H1 (cell line): ENCODE data around the gene GRID2. TPM values are rescaled to one million over a fixed set of nuclear protein-coding genes. Genes with fewer than 3 reads are reported as not detected.

Source experiments
- CTCF ChIA-PET: fragments of 300-600 bp; sonication (Branson Sonifier 250); formaldehyde crosslinking; loops from one replicate; lab custom pipeline; 2021; ENCODE audit not compliant: partially characterized antibody; lab: Charles Lee
- POLR2A ChIA-PET: fragments of 300-600 bp; sonication (Branson Sonifier 250); formaldehyde crosslinking; loops from one replicate; lab custom pipeline; 2021; ENCODE audit warnings: inconsistent platforms; ENCODE audit not compliant: partially characterized antibody; lab: Charles Lee
- DNase-seq, 2 experiments: peaks; one replicate each; pipeline versions ENCODE4 v3.0.0 to v3.0.0-alpha.2; 2010 to 2022; ENCODE audit warnings: low spot score in 2 of 2, low read depth in 1 of 2, mixed read lengths in 1 of 2
- FAIRE-seq: peaks from 2 replicates; lab custom pipeline; 2011; peaks lifted over from hg19 to GRCh38; lab: Jason Lieb, UNC
- H2AFZ ChIP-seq: 2 replicates; pipeline ENCODE4 v1.8.1; 2012; ENCODE audit warnings: low read length, inconsistent platforms
- H2AK5ac ChIP-seq: 2 replicates; pipeline ENCODE4 v1.6.1; 2013; ENCODE audit warnings: low read depth, low read length
- H2BK120ac ChIP-seq: replicated peaks from 2 replicates; pipeline ENCODE3; 2013; ENCODE audit warnings: low read depth, low read length, inconsistent platforms
- H2BK12ac ChIP-seq: 2 replicates; pipeline ENCODE4 v1.6.1; 2013; ENCODE audit warnings: low read depth, low read length
- H2BK15ac ChIP-seq: 2 replicates; pipeline ENCODE4 v1.6.1; 2013; ENCODE audit warnings: low read length
- H2BK20ac ChIP-seq: 2 replicates; pipeline ENCODE4 v1.6.1; 2013; ENCODE audit warnings: low read length
- H2BK5ac ChIP-seq: 2 replicates; pipeline ENCODE4 v1.6.1; 2013; ENCODE audit warnings: low read depth, low read length
- H3K14ac ChIP-seq: 2 replicates; pipeline ENCODE4 v1.6.1; 2013; ENCODE audit warnings: inconsistent platforms; ENCODE audit not compliant: insufficient read length
- H3K18ac ChIP-seq: 2 replicates; pipeline ENCODE4 v1.6.1; 2013; ENCODE audit warnings: low read length; ENCODE audit errors: extremely low read depth
- H3K23ac ChIP-seq: 2 replicates; pipeline ENCODE4 v1.6.1; 2013; ENCODE audit warnings: inconsistent platforms; ENCODE audit not compliant: insufficient read length
- H3K23me2 ChIP-seq: 2 replicates; pipeline ENCODE4 v1.6.1; 2013; ENCODE audit warnings: low read depth, low read length
- H3K27ac ChIP-seq: 2 replicates; pipeline ENCODE4 v1.6.1; 2011; ENCODE audit warnings: low read depth, low read length, inconsistent platforms
- H3K27me3 ChIP-seq, 4 experiments: replicated peaks in 1 of 4; 1 replicate in 1 of 4; 2 replicates in 3 of 4; pipeline versions ENCODE4 v1.6.1 to v1.8.1; 2011 to 2013; ENCODE audit warnings: low read length in 3 of 4, mild to moderate bottlenecking in 3 of 4, inconsistent platforms in 2 of 4, mixed read lengths in 2 of 4, moderate library complexity in 1 of 4; ENCODE audit not compliant: control insufficient read depth in 3 of 4, insufficient read depth in 3 of 4; ENCODE audit errors: extremely low read depth in 1 of 4
- H3K36me3 ChIP-seq, 4 experiments: 2 replicates each; pipeline versions ENCODE4 v1.6.1 to v1.8.1; 2011 to 2013; ENCODE audit warnings: mild to moderate bottlenecking in 4 of 4, low read length in 3 of 4, moderate library complexity in 2 of 4, control low read depth in 1 of 4, inconsistent platforms in 1 of 4; ENCODE audit not compliant: insufficient read depth in 4 of 4, control insufficient read depth in 2 of 4
- H3K4ac ChIP-seq: replicated peaks from 2 replicates; pipeline ENCODE3; 2013; ENCODE audit warnings: low read length, low read depth, mixed read lengths, inconsistent platforms; ENCODE audit not compliant: insufficient read length
- H3K4me1 ChIP-seq, 4 experiments: replicated peaks in 1 of 4; 1 replicate in 1 of 4; 2 replicates in 3 of 4; pipeline versions ENCODE4 v1.6.1 to v1.8.1; 2011 to 2013; ENCODE audit warnings: low read length in 3 of 4, inconsistent platforms in 2 of 4, mixed read lengths in 1 of 4; ENCODE audit not compliant: insufficient read depth in 4 of 4, control insufficient read depth in 3 of 4
- H3K4me2 ChIP-seq, 2 experiments: 2 replicates each; pipeline versions ENCODE4 v1.6.1 to v1.8.1; 2011 to 2013; ENCODE audit warnings: low read depth in 2 of 2, low read length in 2 of 2, control low read depth in 1 of 2, inconsistent platforms in 1 of 2, mild to moderate bottlenecking in 1 of 2; ENCODE audit not compliant: insufficient read depth in 1 of 2
- H3K4me3 ChIP-seq, 4 experiments: fragments of 200-600, 300-600 bp in 1 of 4; sonication (generic), shearing (Covaris generic), sonication (Bioruptor Twin) in 1 of 4; 2 replicates each; pipeline versions ENCODE4 v1.5.1 to v1.8.1; 2011 to 2016; ENCODE audit warnings: low read length in 4 of 4, low read depth in 3 of 4, control low read depth in 2 of 4, inconsistent platforms in 2 of 4, mild to moderate bottlenecking in 2 of 4, mixed read lengths in 1 of 4, moderate library complexity in 1 of 4; ENCODE audit not compliant: insufficient read depth in 2 of 4; ENCODE audit errors: extremely low read depth in 1 of 4
- H3K56ac ChIP-seq: replicated peaks from 2 replicates; pipeline ENCODE3; 2013; ENCODE audit warnings: low read depth, mild to moderate bottlenecking, mixed read lengths, low read length, inconsistent platforms; ENCODE audit not compliant: insufficient read length
- H3K79me1 ChIP-seq: 2 replicates; pipeline ENCODE4 v1.6.1; 2013; ENCODE audit warnings: low read depth, low read length, control low read depth
- H3K79me2 ChIP-seq, 2 experiments: 2 replicates each; pipeline versions ENCODE4 v1.6.1 to v1.8.1; 2012 to 2013; ENCODE audit warnings: low read length in 2 of 2, mild to moderate bottlenecking in 2 of 2, inconsistent platforms in 1 of 2; ENCODE audit not compliant: insufficient read depth in 2 of 2, control insufficient read depth in 1 of 2
- H3K9ac ChIP-seq, 4 experiments: replicated peaks in 1 of 4; 1 replicate in 1 of 4; 2 replicates in 3 of 4; pipeline versions ENCODE4 v1.6.1 to v1.8.1; 2011 to 2013; ENCODE audit warnings: low read depth in 3 of 4, low read length in 3 of 4, control low read depth in 2 of 4, mild to moderate bottlenecking in 2 of 4, moderate library complexity in 2 of 4, inconsistent platforms in 1 of 4; ENCODE audit errors: extremely low read depth in 1 of 4
- H3K9me3 ChIP-seq, 2 experiments: 2 replicates each; pipeline versions ENCODE4 v1.6.1 to v1.8.1; 2012 to 2013; ENCODE audit warnings: mild to moderate bottlenecking in 2 of 2, moderate library complexity in 2 of 2, control low read depth in 1 of 2, inconsistent platforms in 1 of 2, low read depth in 1 of 2, low read length in 1 of 2, mixed read lengths in 1 of 2; ENCODE audit not compliant: insufficient read depth in 2 of 2
- H4K20me1 ChIP-seq, 2 experiments: replicated peaks in 1 of 2; 2 replicates each; pipeline versions ENCODE3 to v1.8.1; 2011 to 2013; ENCODE audit warnings: inconsistent platforms in 2 of 2, low read length in 2 of 2, mild to moderate bottlenecking in 1 of 2; ENCODE audit not compliant: insufficient read depth in 2 of 2, control insufficient read depth in 1 of 2
- H4K5ac ChIP-seq: 2 replicates; pipeline ENCODE4 v1.6.1; 2013; ENCODE audit warnings: low read length, low read depth, mixed read lengths, inconsistent platforms; ENCODE audit not compliant: insufficient read length
- H4K8ac ChIP-seq: 2 replicates; pipeline ENCODE4 v1.8.0; 2013; ENCODE audit warnings: mild to moderate bottlenecking, moderate library complexity, low read length, inconsistent platforms; ENCODE audit not compliant: insufficient read depth; ENCODE audit errors: extremely low read depth
- H4K91ac ChIP-seq: replicated peaks from 2 replicates; pipeline ENCODE3; 2013; ENCODE audit warnings: low read length, mixed read lengths, inconsistent platforms; ENCODE audit not compliant: insufficient read length
- BCL11A ChIP-seq, 2 experiments: IDR thresholded peaks; one replicate each; pipeline ENCODE4 v1.6.1; 2011; ENCODE audit warnings: low read depth in 2 of 2, low read length in 2 of 2, mild to moderate bottlenecking in 2 of 2
- GTF2F1 ChIP-seq: IDR thresholded peaks from 2 replicates; pipeline ENCODE4 v1.6.1; 2012; ENCODE audit warnings: low read depth, low read length, improper control_type of control experiment, borderline replicate concordance
- HDAC2 ChIP-seq, 2 experiments: fragments of 300-600 bp in 1 of 2; sonication (generic) in 1 of 2; IDR thresholded peaks; 2 replicates each; pipeline ENCODE4 v1.6.1; 2011 to 2012; ENCODE audit warnings: low read depth in 2 of 2, low read length in 2 of 2, mild to moderate bottlenecking in 2 of 2, moderate library complexity in 2 of 2, borderline replicate concordance in 1 of 2, inconsistent platforms in 1 of 2
- POU5F1 ChIP-seq: IDR thresholded peaks from 2 replicates; pipeline ENCODE4 v1.6.1; 2011; ENCODE audit warnings: low read depth, mild to moderate bottlenecking, low read length, moderate library complexity
- RAD21 ChIP-seq, 2 experiments: IDR thresholded peaks in 1 of 2; conservative IDR thresholded peaks in 1 of 2; 2 replicates each; pipeline ENCODE4 v1.6.1; 2011; ENCODE audit warnings: low read depth in 2 of 2, low read length in 2 of 2, improper control_type of control experiment in 1 of 2, inconsistent platforms in 1 of 2, mild to moderate bottlenecking in 1 of 2, moderate library complexity in 1 of 2
- RFX5 ChIP-seq: IDR thresholded peaks from 2 replicates; pipeline ENCODE4 v1.6.1; 2011; ENCODE audit warnings: low read depth, low read length, improper control_type of control experiment, borderline replicate concordance
- TAF7 ChIP-seq: optimal IDR thresholded peaks from 2 replicates; pipeline ENCODE3; 2011; ENCODE audit warnings: low read depth, mild to moderate bottlenecking, inconsistent platforms, low read length, moderate library complexity, borderline replicate concordance
- TEAD4 ChIP-seq: IDR thresholded peaks from 2 replicates; pipeline ENCODE4 v1.6.1; 2012; ENCODE audit warnings: low read depth, low read length, inconsistent platforms, mixed read lengths
- WGBS, 2 experiments: shearing (Covaris generic) in 1 of 2; methylation state at CpG; one replicate each; pipeline versions ENCODE4 v1.1.6 to v1.1.7; 2013 to 2015; ENCODE audit warnings: low lambda C conversion rate in 2 of 2, mixed read lengths in 2 of 2, inconsistent platforms in 1 of 2, low coverage in 1 of 2, missing lambda C conversion rate in 1 of 2; ENCODE audit not compliant: insufficient replicate concordance in 2 of 2, insufficient coverage in 1 of 2, insufficient read length in 1 of 2; ENCODE audit errors: extremely low coverage in 1 of 2, missing lambda C conversion rate in 1 of 2; 5-methylcytosine and 5-hydroxymethylcytosine counted together
- polyA plus RNA-seq, 7 experiments: library from polyadenylated mRNA; depleted of rRNA in 3 of 7; stranded (reverse) in 5 of 7; unstranded in 2 of 7; fragments of >200 nt in 5 of 7; fragments of 200-250 nt in 2 of 7; gene quantifications; 1 replicate in 5 of 7; 2 replicates in 1 of 7; 4 replicates in 1 of 7; pipeline versions ENCODE4 v1.2.1 to v1.2.3, GENCODE V29; 2011 to 2013; ENCODE audit warnings: missing spikeins in 2 of 7, mixed read lengths in 2 of 7
- total RNA-seq: library from RNA; stranded (reverse); fragmentation: NEBNext Ultra II Directional; extraction: Animal tissue kit (Norgen Biotek cat#: 25700); gene quantifications from 2 replicates; pipeline ENCODE4 v1.2.1, GENCODE V29; 2021
- TF ChIP-seq, protein P1 (sequence below), 3 experiments: IDR thresholded peaks; 1 replicate in 2 of 3; 2 replicates in 1 of 3; pipeline versions ENCODE4 v1.5.1 to v1.6.1; 2011; ENCODE audit warnings: low read length in 3 of 3, mild to moderate bottlenecking in 3 of 3, inconsistent platforms in 2 of 3, low read depth in 1 of 3, moderate library complexity in 1 of 3; ENCODE audit not compliant: insufficient read depth in 1 of 3; ENCODE audit errors: control extremely low read depth in 1 of 3
- TF ChIP-seq, protein P2 (sequence below): IDR thresholded peaks from 2 replicates; pipeline ENCODE4 v1.6.1; 2011; ENCODE audit warnings: low read length, improper control_type of control experiment

The GRID2 gene
- total and polyA plus RNA-seq, 2 of the 8 experiments (the other 6 are each of a cell fraction or from before 2014, with no cell fraction given) = 31.1 to 81.9 TPM

DNA sequence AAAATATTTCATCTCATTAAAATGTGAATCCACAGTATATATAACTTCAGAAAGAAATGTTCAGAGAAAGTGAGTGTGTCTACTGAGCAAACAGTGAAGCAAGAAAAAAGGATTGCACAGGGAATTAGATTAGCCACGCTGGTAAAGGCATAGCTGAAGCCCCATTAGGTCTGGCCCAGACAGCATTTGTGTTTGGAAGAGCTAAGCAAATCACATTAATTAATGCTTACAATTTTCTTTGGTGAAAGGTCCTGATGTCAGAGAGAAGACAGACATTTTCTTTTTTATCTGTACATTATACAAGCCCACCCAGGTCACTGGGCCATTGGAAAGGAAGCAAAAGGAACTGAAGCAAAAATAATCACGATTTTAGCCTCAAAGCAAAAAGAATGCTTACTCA lies 354.6 kb downstream of the GRID2 start:
- Histone ChIP-seq H2BK15ac (no peak overlapping the region), H3K4me3 (no peak overlapping the region), H3K23me2 (no peaks in the 10 kb centered on the region), H3K27me3 (no peaks in the 10 kb centered on the region), H2BK120ac (no peak overlapping the region), H3K79me2 (peaks cover 0 to 84% of the 10 kb centered on the region in 2 experiments; a peak in 3 of 4 replicates), H3K56ac (no peak overlapping the region), H3K9me3 (no peaks in the 10 kb centered on the region), H2AK5ac (no peak overlapping the region), H3K4me1 (no peaks in the 10 kb centered on the region), H3K14ac (no peak overlapping the region), H3K27ac (no peak overlapping the region), H2BK20ac (no peak overlapping the region), H3K4ac (no peak overlapping the region), H3K9ac (no peak overlapping the region), H3K36me3 (no peaks in the 10 kb centered on the region), H2BK5ac (no peak overlapping the region), H2BK12ac (no peak overlapping the region), H4K20me1 (peaks cover 0 to 7% of the 10 kb centered on the region in 2 experiments), H4K91ac (no peak overlapping the region), H3K18ac (no peak overlapping the region), H3K79me1 (no peaks in the 10 kb centered on the region), H2AFZ (no peak overlapping the region), H3K4me2 (no peak overlapping the region), H3K23ac (no peak overlapping the region), H4K8ac (no peak overlapping the region), H4K5ac (no peak overlapping the region)
- WGBS, 2 experiments = 89% methylated on average over 2 of the region's 2 CpGs; no CpG with 5 or more reads in 1 of the 2 experiments
- CTCF ChIA-PET = no interaction called here
- POLR2A ChIA-PET = no interaction called here
- no peak for DNase-seq
- no peak for FAIRE-seq
- TF ChIP-seq HDAC2 (IDR thresholded peaks at IDR 0.05; ENCODE audit: borderline replicate concordance in 1 of 2, low read depth in 2 of 2, low read length in 2 of 2) (no peak), TAF7 (no peak), POU5F1 (no peak), BCL11A (IDR thresholded peaks at IDR 0.05; ENCODE audit: low read depth in 2 of 2, low read length in 2 of 2) (no peak), GTF2F1 (no peak), RAD21 (IDR thresholded peaks at IDR 0.05 in 1 of 2, conservative IDR thresholded peaks at IDR 0.05 in 1 of 2; ENCODE audit: low read depth in 2 of 2, low read length in 2 of 2) (no peak), TEAD4 (no peak), RFX5 (no peak)
- TF ChIP-seq, protein P1, sequence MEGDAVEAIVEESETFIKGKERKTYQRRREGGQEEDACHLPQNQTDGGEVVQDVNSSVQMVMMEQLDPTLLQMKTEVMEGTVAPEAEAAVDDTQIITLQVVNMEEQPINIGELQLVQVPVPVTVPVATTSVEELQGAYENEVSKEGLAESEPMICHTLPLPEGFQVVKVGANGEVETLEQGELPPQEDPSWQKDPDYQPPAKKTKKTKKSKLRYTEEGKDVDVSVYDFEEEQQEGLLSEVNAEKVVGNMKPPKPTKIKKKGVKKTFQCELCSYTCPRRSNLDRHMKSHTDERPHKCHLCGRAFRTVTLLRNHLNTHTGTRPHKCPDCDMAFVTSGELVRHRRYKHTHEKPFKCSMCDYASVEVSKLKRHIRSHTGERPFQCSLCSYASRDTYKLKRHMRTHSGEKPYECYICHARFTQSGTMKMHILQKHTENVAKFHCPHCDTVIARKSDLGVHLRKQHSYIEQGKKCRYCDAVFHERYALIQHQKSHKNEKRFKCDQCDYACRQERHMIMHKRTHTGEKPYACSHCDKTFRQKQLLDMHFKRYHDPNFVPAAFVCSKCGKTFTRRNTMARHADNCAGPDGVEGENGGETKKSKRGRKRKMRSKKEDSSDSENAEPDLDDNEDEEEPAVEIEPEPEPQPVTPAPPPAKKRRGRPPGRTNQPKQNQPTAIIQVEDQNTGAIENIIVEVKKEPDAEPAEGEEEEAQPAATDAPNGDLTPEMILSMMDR (IDR thresholded peaks at IDR 0.05; ENCODE audit: control extremely low read depth in 1 of 3, insufficient read depth in 1 of 3, low read depth in 1 of 3, low read length in 3 of 3) = no peak
- TF ChIP-seq, protein P2, sequence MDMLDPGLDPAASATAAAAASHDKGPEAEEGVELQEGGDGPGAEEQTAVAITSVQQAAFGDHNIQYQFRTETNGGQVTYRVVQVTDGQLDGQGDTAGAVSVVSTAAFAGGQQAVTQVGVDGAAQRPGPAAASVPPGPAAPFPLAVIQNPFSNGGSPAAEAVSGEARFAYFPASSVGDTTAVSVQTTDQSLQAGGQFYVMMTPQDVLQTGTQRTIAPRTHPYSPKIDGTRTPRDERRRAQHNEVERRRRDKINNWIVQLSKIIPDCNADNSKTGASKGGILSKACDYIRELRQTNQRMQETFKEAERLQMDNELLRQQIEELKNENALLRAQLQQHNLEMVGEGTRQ = no peak
